ENCODE data around the gene FOXD4L3. TPM values are rescaled to one million over a fixed set of nuclear protein-coding genes. Genes with fewer than 3 reads are reported as not detected.
"Not testable (repeated sequence)": the region's sequence is repeated elsewhere in the genome, so short reads cannot be mapped to it uniquely, and the experiment has no call there.

Gene FOXD4L3
- total RNA-seq (2014; rRNA removed; shearing (Covaris generic); ENCODE audit: low replicate concordance) = not detected in 2 replicates

GRCh38 chr9:68302567-68302966, at the start of gene FOXD4L3:
Gene FOXD4L3, plus strand, starts transcription at chr9:68302867. Its CDS starts 85 bp downstream, at chr9:68302952.
- H3K36me3 ChIP-seq, H3K4me3 ChIP-seq, H3K27me3 ChIP-seq, DNase-seq, H3K9me3 ChIP-seq: not testable (repeated sequence)

- not testable (repeated sequence) for DNase-seq, H3K27me3 ChIP-seq, H3K4me3 ChIP-seq
Observed at GRCh38 chr9:68281041-68281440, 21.6 kb upstream of the FOXD4L3 start.

GRCh38 chr9:68303771-68304170, 1.1 kb downstream of the FOXD4L3 start:
- not testable (repeated sequence) for H3K27me3 ChIP-seq, H3K4me3 ChIP-seq, DNase-seq, H3K36me3 ChIP-seq, H3K9me3 ChIP-seq

More at GRCh38 chr9:68281041-68281440, 21.6 kb upstream of the FOXD4L3 start:
- not testable (repeated sequence) for H3K9me3 ChIP-seq, H3K36me3 ChIP-seq

GRCh38 chr9:68304212-68304611, 1.5 kb downstream of the FOXD4L3 start:
- H3K9me3 ChIP-seq, H3K4me3 ChIP-seq, H3K36me3 ChIP-seq, H3K27me3 ChIP-seq, DNase-seq: not testable (repeated sequence)

GRCh38 chr9:68304777-68305176, 2.1 kb downstream of the FOXD4L3 start:
- H3K36me3 ChIP-seq, H3K27me3 ChIP-seq, H3K4me3 ChIP-seq, DNase-seq, H3K9me3 ChIP-seq: not testable (repeated sequence)

- not testable (repeated sequence) for H3K36me3 ChIP-seq, H3K27me3 ChIP-seq, H3K4me3 ChIP-seq, H3K9me3 ChIP-seq, DNase-seq
Observed at GRCh38 chr9:68305680-68306285, 3.1 kb downstream of the FOXD4L3 start.

- H3K27me3 ChIP-seq, H3K4me3 ChIP-seq, DNase-seq, H3K9me3 ChIP-seq, H3K36me3 ChIP-seq: not testable (repeated sequence)
Observed at GRCh38 chr9:68306391-68306964, 3.8 kb downstream of the FOXD4L3 start.

GRCh38 chr9:68307127-68307526, 4.5 kb downstream of the FOXD4L3 start:
- H3K9me3 ChIP-seq, H3K4me3 ChIP-seq, H3K27me3 ChIP-seq, DNase-seq, H3K36me3 ChIP-seq: not testable (repeated sequence)

- not testable (repeated sequence) for DNase-seq, H3K9me3 ChIP-seq, H3K36me3 ChIP-seq, H3K4me3 ChIP-seq, H3K27me3 ChIP-seq
Observed at GRCh38 chr9:68307654-68308053, 5.0 kb downstream of the FOXD4L3 start.

GRCh38 chr9:68311208-68311607, 8.5 kb downstream of the FOXD4L3 start:
- not testable (repeated sequence) for H3K36me3 ChIP-seq, DNase-seq, H3K27me3 ChIP-seq, H3K9me3 ChIP-seq, H3K4me3 ChIP-seq

- H3K27me3 ChIP-seq = not testable (repeated sequence)
Observed at GRCh38 chr9:68318209-68318608, 15.5 kb downstream of the FOXD4L3 start.

GRCh38 chr9:68323749-68324148, 21.1 kb downstream of the FOXD4L3 start:
- not testable (repeated sequence) for H3K36me3 ChIP-seq, DNase-seq, H3K9me3 ChIP-seq, H3K27me3 ChIP-seq, H3K4me3 ChIP-seq

More at GRCh38 chr9:68318209-68318608, 15.5 kb downstream of the FOXD4L3 start:
- DNase-seq, H3K4me3 ChIP-seq, H3K36me3 ChIP-seq, H3K9me3 ChIP-seq: not testable (repeated sequence)

GRCh38 chr9:68324518-68324917, 21.9 kb downstream of the FOXD4L3 start:
- not testable (repeated sequence) for H3K36me3 ChIP-seq, H3K9me3 ChIP-seq, H3K4me3 ChIP-seq

GRCh38 chr9:68329106-68329505, 26.4 kb downstream of the FOXD4L3 start:
- H3K9me3 ChIP-seq, H3K36me3 ChIP-seq, H3K4me3 ChIP-seq, DNase-seq, H3K27me3 ChIP-seq: not testable (repeated sequence)

More at GRCh38 chr9:68324518-68324917, 21.9 kb downstream of the FOXD4L3 start:
- H3K27me3 ChIP-seq, DNase-seq: not testable (repeated sequence)

- H3K4me3 ChIP-seq, DNase-seq, H3K9me3 ChIP-seq, H3K36me3 ChIP-seq, H3K27me3 ChIP-seq: not testable (repeated sequence)
Observed at GRCh38 chr9:68330531-68331173, 28.0 kb downstream of the FOXD4L3 start.

- H3K36me3 ChIP-seq, H3K9me3 ChIP-seq, DNase-seq, H3K4me3 ChIP-seq, H3K27me3 ChIP-seq: not testable (repeated sequence)
Observed at GRCh38 chr9:68332122-68332521, 29.5 kb downstream of the FOXD4L3 start.

GRCh38 chr9:68335935-68336334, 33.3 kb downstream of the FOXD4L3 start:
- H3K4me3 ChIP-seq, H3K9me3 ChIP-seq, H3K27me3 ChIP-seq, H3K36me3 ChIP-seq, DNase-seq: not testable (repeated sequence)

All from MG63 (cell line).